Measurements from ENCODE around the gene GRM6.

GRM6 gene

DNA sequence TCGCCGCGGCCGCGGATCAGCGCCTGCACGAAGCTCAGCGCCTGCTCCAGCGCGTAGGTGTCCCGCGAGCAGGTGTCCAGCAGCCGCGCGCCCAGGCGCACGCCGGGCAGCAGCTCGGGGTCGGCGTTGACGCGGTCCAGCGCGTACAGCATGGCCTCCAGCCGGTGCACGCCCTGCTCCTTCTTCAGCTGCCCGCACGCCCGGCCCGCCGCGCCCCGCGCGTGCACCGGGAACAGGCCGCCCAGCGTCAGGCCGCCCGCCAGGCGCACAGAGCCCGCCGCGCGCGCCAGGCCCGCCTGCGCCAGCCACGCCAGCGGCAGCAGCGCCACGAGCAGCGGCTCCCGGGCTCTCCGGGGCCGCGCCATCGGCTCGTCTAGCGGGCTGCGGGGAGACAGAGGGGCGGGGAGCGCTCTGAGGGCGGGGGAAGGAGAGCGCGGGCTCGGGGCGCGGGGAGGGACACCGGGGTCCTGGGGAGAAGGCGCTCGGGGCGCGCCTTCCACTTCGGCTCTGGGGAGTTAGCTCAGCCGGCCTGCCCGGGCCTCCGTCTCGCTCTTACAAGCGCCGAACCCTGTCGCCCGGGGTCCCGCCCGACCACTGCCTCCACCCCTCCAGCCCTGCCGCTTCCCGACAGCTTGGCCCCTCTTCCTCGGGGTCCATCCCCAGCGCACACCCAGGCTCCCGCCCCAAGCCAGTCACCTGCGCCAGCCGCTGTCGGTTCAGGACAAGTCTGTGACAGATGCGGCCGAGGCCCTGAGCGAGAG, at the start of gene GRM6:
TSS of gene GRM6 (minus strand) at position 741 of the 761 bp plus-strand sequence. CDS start at position 365, 376 bp downstream.
- TF ChIP-seq, protein P1, sequence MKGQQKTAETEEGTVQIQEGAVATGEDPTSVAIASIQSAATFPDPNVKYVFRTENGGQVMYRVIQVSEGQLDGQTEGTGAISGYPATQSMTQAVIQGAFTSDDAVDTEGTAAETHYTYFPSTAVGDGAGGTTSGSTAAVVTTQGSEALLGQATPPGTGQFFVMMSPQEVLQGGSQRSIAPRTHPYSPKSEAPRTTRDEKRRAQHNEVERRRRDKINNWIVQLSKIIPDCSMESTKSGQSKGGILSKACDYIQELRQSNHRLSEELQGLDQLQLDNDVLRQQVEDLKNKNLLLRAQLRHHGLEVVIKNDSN (IDR thresholded peaks at IDR 0.05), result no peak
- TF ChIP-seq ZBTB7A (IDR thresholded peaks at IDR 0.05; ENCODE audit: low read depth) (no peak), YY1 (IDR thresholded peaks at IDR 0.05; ENCODE audit: low read depth) (no peak), NFIC (IDR thresholded peaks at IDR 0.05) (no peak), FOXM1 (IDR thresholded peaks at IDR 0.05; ENCODE audit: borderline replicate concordance, low read depth) (no peak), CEBPB (IDR thresholded peaks at IDR 0.05) (no peak), RAD21 (IDR thresholded peaks at IDR 0.05; ENCODE audit: low read depth) (no peak), TEAD4 (IDR thresholded peaks at IDR 0.05) (no peak), TCF12 (IDR thresholded peaks at IDR 0.05; ENCODE audit: low read depth) (no peak), TAF1 (IDR thresholded peaks at IDR 0.05; ENCODE audit: low read depth) (no peak), EGR1 (IDR thresholded peaks at IDR 0.05) (no peak), CREB1 (IDR thresholded peaks at IDR 0.05; ENCODE audit: low read depth) (no peak), EP300 (IDR thresholded peaks at IDR 0.05; ENCODE audit: borderline replicate concordance) (no peak)
- TF ChIP-seq, protein P2, sequence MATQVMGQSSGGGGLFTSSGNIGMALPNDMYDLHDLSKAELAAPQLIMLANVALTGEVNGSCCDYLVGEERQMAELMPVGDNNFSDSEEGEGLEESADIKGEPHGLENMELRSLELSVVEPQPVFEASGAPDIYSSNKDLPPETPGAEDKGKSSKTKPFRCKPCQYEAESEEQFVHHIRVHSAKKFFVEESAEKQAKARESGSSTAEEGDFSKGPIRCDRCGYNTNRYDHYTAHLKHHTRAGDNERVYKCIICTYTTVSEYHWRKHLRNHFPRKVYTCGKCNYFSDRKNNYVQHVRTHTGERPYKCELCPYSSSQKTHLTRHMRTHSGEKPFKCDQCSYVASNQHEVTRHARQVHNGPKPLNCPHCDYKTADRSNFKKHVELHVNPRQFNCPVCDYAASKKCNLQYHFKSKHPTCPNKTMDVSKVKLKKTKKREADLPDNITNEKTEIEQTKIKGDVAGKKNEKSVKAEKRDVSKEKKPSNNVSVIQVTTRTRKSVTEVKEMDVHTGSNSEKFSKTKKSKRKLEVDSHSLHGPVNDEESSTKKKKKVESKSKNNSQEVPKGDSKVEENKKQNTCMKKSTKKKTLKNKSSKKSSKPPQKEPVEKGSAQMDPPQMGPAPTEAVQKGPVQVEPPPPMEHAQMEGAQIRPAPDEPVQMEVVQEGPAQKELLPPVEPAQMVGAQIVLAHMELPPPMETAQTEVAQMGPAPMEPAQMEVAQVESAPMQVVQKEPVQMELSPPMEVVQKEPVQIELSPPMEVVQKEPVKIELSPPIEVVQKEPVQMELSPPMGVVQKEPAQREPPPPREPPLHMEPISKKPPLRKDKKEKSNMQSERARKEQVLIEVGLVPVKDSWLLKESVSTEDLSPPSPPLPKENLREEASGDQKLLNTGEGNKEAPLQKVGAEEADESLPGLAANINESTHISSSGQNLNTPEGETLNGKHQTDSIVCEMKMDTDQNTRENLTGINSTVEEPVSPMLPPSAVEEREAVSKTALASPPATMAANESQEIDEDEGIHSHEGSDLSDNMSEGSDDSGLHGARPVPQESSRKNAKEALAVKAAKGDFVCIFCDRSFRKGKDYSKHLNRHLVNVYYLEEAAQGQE (IDR thresholded peaks at IDR 0.05; ENCODE audit: low read depth), result no peak
- TF ChIP-seq, protein P3, sequence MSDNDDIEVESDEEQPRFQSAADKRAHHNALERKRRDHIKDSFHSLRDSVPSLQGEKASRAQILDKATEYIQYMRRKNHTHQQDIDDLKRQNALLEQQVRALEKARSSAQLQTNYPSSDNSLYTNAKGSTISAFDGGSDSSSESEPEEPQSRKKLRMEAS (IDR thresholded peaks at IDR 0.05), result no peak

DNA sequence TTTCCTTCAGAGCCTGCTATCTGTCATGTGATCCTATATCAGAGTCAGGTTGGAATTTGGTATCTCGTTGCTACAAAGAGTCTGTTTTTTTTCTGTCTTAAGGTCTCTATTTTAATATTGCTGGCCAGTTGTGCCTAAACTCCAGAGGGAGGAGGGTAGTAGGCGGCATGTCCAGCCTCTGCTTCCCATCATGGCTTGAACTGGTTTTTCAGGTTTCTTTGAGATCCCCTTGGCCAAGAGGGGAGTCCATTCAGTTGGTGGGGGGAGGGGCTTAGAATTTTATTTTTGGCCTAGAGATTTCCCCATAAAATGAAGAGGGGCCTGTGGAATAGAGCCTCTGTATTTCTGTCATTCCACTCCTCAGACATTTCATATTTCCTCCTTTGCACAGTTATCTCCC, 49.6 kb upstream of the GRM6 start:
- TF ChIP-seq CREB1 (IDR thresholded peaks at IDR 0.05; ENCODE audit: low read depth) (no peak), EP300 (IDR thresholded peaks at IDR 0.05; ENCODE audit: borderline replicate concordance) (no peak), FOXM1 (IDR thresholded peaks at IDR 0.05; ENCODE audit: borderline replicate concordance, low read depth) (no peak), ZBTB7A (IDR thresholded peaks at IDR 0.05; ENCODE audit: low read depth) (no peak), CEBPB (IDR thresholded peaks at IDR 0.05) (no peak), TEAD4 (IDR thresholded peaks at IDR 0.05) (no peak), EGR1 (IDR thresholded peaks at IDR 0.05) (no peak), YY1 (IDR thresholded peaks at IDR 0.05; ENCODE audit: low read depth) (no peak), NFIC (IDR thresholded peaks at IDR 0.05) (no peak), TAF1 (IDR thresholded peaks at IDR 0.05; ENCODE audit: low read depth) (no peak), TCF12 (IDR thresholded peaks at IDR 0.05; ENCODE audit: low read depth) (no peak), RAD21 (IDR thresholded peaks at IDR 0.05; ENCODE audit: low read depth) (no peak)
- TF ChIP-seq, protein P1 (IDR thresholded peaks at IDR 0.05), result no peak
- TF ChIP-seq, protein P3 (IDR thresholded peaks at IDR 0.05), result no peak
- TF ChIP-seq, protein P2 (IDR thresholded peaks at IDR 0.05; ENCODE audit: low read depth), result no peak

DNA sequence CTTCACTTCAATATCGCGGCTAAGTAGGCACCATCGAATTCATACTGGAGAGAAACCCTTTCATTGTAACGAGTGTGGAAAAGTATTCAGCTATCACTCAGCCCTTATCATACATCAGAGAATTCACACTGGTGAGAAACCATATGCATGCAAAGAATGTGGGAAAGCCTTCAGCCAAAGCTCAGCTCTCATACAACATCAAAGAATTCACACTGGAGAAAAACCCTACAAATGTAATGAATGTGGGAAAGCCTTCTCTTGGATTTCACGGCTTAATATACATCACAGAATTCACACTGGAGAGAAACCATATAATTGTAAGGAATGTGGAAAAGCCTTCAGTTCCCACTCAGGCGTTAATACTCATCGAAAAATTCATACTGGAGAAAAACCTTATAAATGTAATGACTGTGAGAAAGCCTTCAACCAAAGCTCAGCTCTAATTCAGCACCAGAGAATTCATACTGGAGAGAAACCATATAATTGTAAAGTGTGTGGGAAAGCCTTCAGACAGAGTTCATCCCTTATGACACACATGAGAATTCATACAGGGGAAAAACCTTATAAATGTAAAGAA, 38.0 kb upstream of the GRM6 start:
- TF ChIP-seq EP300 (IDR thresholded peaks at IDR 0.05; ENCODE audit: borderline replicate concordance), result no peak
- no peak for TF ChIP-seq YY1 (IDR thresholded peaks at IDR 0.05; ENCODE audit: low read depth)
- TF ChIP-seq, protein P1 (IDR thresholded peaks at IDR 0.05), result no peak
- no peak for TF ChIP-seq ZBTB7A (IDR thresholded peaks at IDR 0.05; ENCODE audit: low read depth)
- TF ChIP-seq RAD21 (IDR thresholded peaks at IDR 0.05; ENCODE audit: low read depth), result no peak
- no peak for TF ChIP-seq EGR1 (IDR thresholded peaks at IDR 0.05)
- TF ChIP-seq FOXM1 (IDR thresholded peaks at IDR 0.05; ENCODE audit: borderline replicate concordance, low read depth), result no peak
- no peak for TF ChIP-seq TCF12 (IDR thresholded peaks at IDR 0.05; ENCODE audit: low read depth)
- TF ChIP-seq, protein P2 (IDR thresholded peaks at IDR 0.05; ENCODE audit: low read depth), result no peak
- TF ChIP-seq, protein P3 (IDR thresholded peaks at IDR 0.05), result no peak
- TF ChIP-seq NFIC (IDR thresholded peaks at IDR 0.05), result no peak
- TF ChIP-seq CEBPB (IDR thresholded peaks at IDR 0.05), result no peak
- TF ChIP-seq CREB1 (IDR thresholded peaks at IDR 0.05; ENCODE audit: low read depth), result no peak

Data from Ishikawa (cell line).